PC-3 (cell line): ENCODE measurements around the gene IFT172. TPM values are rescaled to one million over a fixed set of nuclear protein-coding genes. Genes with fewer than 3 reads are reported as not detected.

Experiments
- ATAC-seq: fragments of 200-7000 bp; cut with Tn5 transposase; 2 replicates; pipeline ENCODE4 v1.9.1; 2020; ENCODE audit warnings: mild to moderate bottlenecking, moderate library complexity
- BruUV-seq: library from RNA; stranded (reverse); fragments of 400-500 nt; replicated peaks from 2 replicates; lab custom pipeline; 2021; lab: Mats Ljungman, UMichigan
- CTCF ChIA-PET: fragments of 300-600 bp; sonication (Branson Sonifier 250); formaldehyde crosslinking; loops from one replicate; lab custom pipeline; 2022; ENCODE audit warnings: antibody characterized with exemption; lab: Charles Lee
- POLR2A ChIA-PET: fragments of 300-600 bp; sonication (Branson Sonifier 250); formaldehyde crosslinking; loops from one replicate; lab custom pipeline; 2022; ENCODE audit warnings: antibody characterized with exemption; ENCODE audit not compliant: unreplicated experiment; lab: Charles Lee
- DNase-seq: peaks from one replicate; pipeline ENCODE4 v3.0.0-alpha.2; 2015
- H2AFZ ChIP-seq: fragments of 300-600 bp; sonication (generic); 2 replicates; pipeline ENCODE4 v1.6.0; 2016; ENCODE audit warnings: antibody characterized with exemption, low read length
- H3F3A ChIP-seq: fragments of 300-600 bp; sonication (generic); one replicate; pipeline ENCODE4 v1.6.0; 2017; ENCODE audit warnings: antibody characterized with exemption, low read length, control low read depth, mild to moderate bottlenecking; ENCODE audit not compliant: unreplicated experiment
- H3K27ac ChIP-seq: fragments of 300-600 bp; sonication (generic); 2 replicates; pipeline ENCODE4 v1.5.1; 2016; ENCODE audit warnings: mild to moderate bottlenecking, low read length
- H3K27me3 ChIP-seq: fragments of 300-600 bp; sonication (generic); 2 replicates; pipeline ENCODE4 v1.6.1; 2016; ENCODE audit warnings: low read length, mixed read lengths
- H3K36me3 ChIP-seq: fragments of 300-600 bp; sonication (generic); 2 replicates; pipeline ENCODE4 v1.6.1; 2016; ENCODE audit warnings: low read depth, mixed run types, low read length, mixed read lengths
- H3K4me1 ChIP-seq: fragments of 300-600 bp; sonication (generic); 2 replicates; pipeline ENCODE4 v1.5.1; 2016; ENCODE audit warnings: low read length; ENCODE audit not compliant: insufficient read depth
- H3K4me2 ChIP-seq: fragments of 300-600 bp; sonication (generic); 2 replicates; pipeline ENCODE4 v1.6.0; 2016; ENCODE audit warnings: low read length
- H3K4me3 ChIP-seq: fragments of 300-600 bp; sonication (generic); 2 replicates; pipeline ENCODE4 v1.5.1; 2016; ENCODE audit warnings: mild to moderate bottlenecking, low read length, mixed read lengths
- H3K79me2 ChIP-seq: fragments of 300-600 bp; sonication (generic); 2 replicates; pipeline ENCODE4 v1.6.1; 2017; ENCODE audit warnings: low read length, mixed read lengths
- H3K9ac ChIP-seq: fragments of 300-600 bp; sonication (generic); 2 replicates; pipeline ENCODE4 v1.6.0; 2016; ENCODE audit warnings: mild to moderate bottlenecking, low read length
- H3K9me2 ChIP-seq: fragments of 300-600 bp; sonication (generic); replicated peaks from 2 replicates; pipeline ENCODE4 v1.6.1; 2016; ENCODE audit warnings: mixed run types, low read length, mixed read lengths
- H3K9me3 ChIP-seq: fragments of 300-600 bp; sonication (generic); 2 replicates; pipeline ENCODE4 v1.6.1; 2016; ENCODE audit warnings: low read length, mixed read lengths
- H4K20me1 ChIP-seq: fragments of 300-600 bp; sonication (generic); 2 replicates; pipeline ENCODE4 v1.6.1; 2016; ENCODE audit warnings: low read length, mixed read lengths
- EZH2 ChIP-seq: fragments of 300-600 bp; sonication (generic); IDR thresholded peaks from one replicate; pipeline ENCODE4 v1.6.1; 2017; ENCODE audit warnings: antibody characterized with exemption, mild to moderate bottlenecking, low read length; ENCODE audit not compliant: unreplicated experiment
- EZH2phosphoT487 ChIP-seq: fragments of 300-600 bp; sonication (generic); IDR thresholded peaks from 2 replicates; pipeline ENCODE4 v1.6.1; 2018; ENCODE audit warnings: mild to moderate bottlenecking, antibody characterized with exemption, low read length, borderline replicate concordance
- intact Hi-C: fragments of 100-400 bp; cut with micrococcal nuclease; formaldehyde crosslinking; loops from 2 replicates; pipeline ENCODE4 v1.9.0; 2023
- total RNA-seq: library from RNA; depleted of rRNA; stranded (reverse); fragments of >200 nt; gene quantifications from 2 replicates; pipeline ENCODE4 v1.2.3, GENCODE V29; 2014
- TF ChIP-seq, protein P1 (sequence below): fragments of 300-600 bp; sonication (generic); conservative IDR thresholded peaks from 2 replicates; pipeline ENCODE4 v1.5.1; 2017; ENCODE audit warnings: antibody characterized with exemption, low read depth, mild to moderate bottlenecking, low read length

IFT172 gene
- total RNA-seq, 1 experiment from 2014 or later = 22.9 TPM

DNA sequence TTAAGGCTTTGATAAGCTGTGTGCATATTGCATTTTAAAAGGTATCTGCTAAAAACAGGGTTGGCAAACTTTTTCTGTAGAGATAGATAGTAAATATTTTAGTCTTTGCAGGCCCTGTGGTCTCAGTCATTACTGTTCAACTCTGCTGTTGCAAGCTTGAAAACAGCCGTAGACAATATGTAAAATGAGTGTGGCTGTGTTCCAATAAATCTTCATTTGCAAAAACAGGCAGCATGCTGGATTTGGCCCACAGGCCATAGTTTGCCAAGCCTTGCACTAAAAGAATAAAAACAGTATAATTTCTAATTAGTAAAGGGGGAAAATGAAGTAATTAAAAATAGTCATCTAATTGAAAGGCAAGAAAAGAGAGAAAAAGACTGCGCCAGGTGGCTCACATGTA is 42.4 kb upstream of the IFT172 start:
- ATAC-seq (no peak), DNase-seq (no peak)
- no peaks in the 10 kb centered on the region for H3K79me2 ChIP-seq
- no peaks in the 10 kb centered on the region for H3K27me3 ChIP-seq
- H3K9ac ChIP-seq = no peak overlapping the region
- H3K4me2 ChIP-seq = no peak overlapping the region
- H3K9me2 ChIP-seq = no peaks in the 10 kb centered on the region
- no peaks in the 10 kb centered on the region for H3K9me3 ChIP-seq
- ChIA-PET POLR2A (no interaction called here), CTCF (interaction anchor here (0.6 kb wide), 1 partner anchor 36 kb away, joined by 3 read pairs; no protein-coding TSS in a partner anchor)
- no TSS peak for BruUV-seq
- H3K36me3 ChIP-seq = no peaks in the 10 kb centered on the region
- H3F3A ChIP-seq = no peaks in the 10 kb centered on the region
- no peaks in the 10 kb centered on the region for H4K20me1 ChIP-seq
- no peak overlapping the region for H2AFZ ChIP-seq
- no peak for TF ChIP-seq EZH2phosphoT487
- TF ChIP-seq, protein P1, sequence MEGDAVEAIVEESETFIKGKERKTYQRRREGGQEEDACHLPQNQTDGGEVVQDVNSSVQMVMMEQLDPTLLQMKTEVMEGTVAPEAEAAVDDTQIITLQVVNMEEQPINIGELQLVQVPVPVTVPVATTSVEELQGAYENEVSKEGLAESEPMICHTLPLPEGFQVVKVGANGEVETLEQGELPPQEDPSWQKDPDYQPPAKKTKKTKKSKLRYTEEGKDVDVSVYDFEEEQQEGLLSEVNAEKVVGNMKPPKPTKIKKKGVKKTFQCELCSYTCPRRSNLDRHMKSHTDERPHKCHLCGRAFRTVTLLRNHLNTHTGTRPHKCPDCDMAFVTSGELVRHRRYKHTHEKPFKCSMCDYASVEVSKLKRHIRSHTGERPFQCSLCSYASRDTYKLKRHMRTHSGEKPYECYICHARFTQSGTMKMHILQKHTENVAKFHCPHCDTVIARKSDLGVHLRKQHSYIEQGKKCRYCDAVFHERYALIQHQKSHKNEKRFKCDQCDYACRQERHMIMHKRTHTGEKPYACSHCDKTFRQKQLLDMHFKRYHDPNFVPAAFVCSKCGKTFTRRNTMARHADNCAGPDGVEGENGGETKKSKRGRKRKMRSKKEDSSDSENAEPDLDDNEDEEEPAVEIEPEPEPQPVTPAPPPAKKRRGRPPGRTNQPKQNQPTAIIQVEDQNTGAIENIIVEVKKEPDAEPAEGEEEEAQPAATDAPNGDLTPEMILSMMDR = no peak
- no peak for TF ChIP-seq EZH2
- intact Hi-C loops = no loop called here
- H3K4me3 ChIP-seq = no peak overlapping the region
- H3K27ac ChIP-seq = no peak overlapping the region
- peaks cover 8% of the 10 kb centered on the region for H3K4me1 ChIP-seq

DNA sequence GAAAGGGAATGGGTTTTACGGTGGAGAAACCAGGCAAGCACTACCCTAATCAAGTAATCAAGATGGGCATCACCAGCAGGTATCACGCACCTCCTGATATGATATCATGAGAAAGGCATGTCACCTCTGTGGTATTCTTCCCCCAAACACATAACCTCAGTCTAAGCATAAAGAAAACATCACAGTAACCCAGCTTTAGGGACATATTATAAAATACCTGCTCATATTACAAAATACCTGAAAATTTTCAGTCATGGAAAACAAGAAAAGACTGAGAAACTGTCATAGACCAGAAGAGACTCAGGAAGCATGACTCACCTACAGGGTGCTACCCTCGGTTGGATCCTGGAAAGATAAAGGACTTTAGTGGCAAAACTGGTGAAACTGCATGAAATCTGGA is 37.6 kb upstream of the IFT172 start:
- Histone ChIP-seq H4K20me1 (no peaks in the 10 kb centered on the region), H3K27ac (no peak overlapping the region), H3K79me2 (no peaks in the 10 kb centered on the region), H3K4me1 (peaks cover 10% of the 10 kb centered on the region), H3K36me3 (no peaks in the 10 kb centered on the region), H3K27me3 (no peaks in the 10 kb centered on the region), H3F3A (no peaks in the 10 kb centered on the region), H3K9me2 (no peaks in the 10 kb centered on the region), H2AFZ (no peak overlapping the region), H3K4me2 (peak overlapping the region; percentile 23; the same call in 1 of the 2 replicates), H3K4me3 (no peak overlapping the region), H3K9me3 (no peaks in the 10 kb centered on the region), H3K9ac (no peak overlapping the region)
- no TSS peak for BruUV-seq
- POLR2A ChIA-PET = no interaction called here
- DNase-seq = peak; percentile 75
- ATAC-seq = peak; percentile 79
- TF ChIP-seq EZH2phosphoT487 = no peak
- TF ChIP-seq EZH2 = no peak
- TF ChIP-seq, protein P1 = no peak
- CTCF ChIA-PET = no interaction called here
- intact Hi-C loops = no loop called here

DNA sequence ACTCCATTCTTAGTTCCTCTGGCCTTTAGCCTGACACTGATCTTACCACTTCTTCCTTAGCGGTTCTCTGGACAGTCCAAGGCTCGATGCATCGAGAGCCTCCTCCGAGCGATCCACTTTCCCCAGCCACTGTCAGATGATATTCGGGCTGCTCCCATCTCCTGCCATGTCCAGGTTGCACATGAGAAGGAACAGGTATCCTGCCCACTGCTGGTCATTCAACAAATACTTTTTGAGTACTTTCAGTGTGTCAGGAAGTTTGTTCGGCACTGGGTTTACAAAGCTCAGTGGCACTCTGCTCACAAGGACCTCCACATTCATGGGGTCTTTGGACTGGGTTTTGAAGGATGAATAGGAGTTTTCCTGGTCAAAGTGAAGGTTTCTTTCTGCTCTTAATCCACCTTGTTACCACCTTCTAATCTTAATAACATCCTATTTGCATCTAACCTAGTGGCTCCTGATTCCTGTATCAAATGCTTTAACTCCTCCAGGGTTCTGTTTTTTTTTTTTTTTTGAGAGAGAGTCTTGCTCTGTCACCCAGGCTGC is 32.9 kb upstream of the IFT172 start:
- Histone ChIP-seq H3K4me1 (peaks cover 7% of the 10 kb centered on the region), H3K36me3 (no peaks in the 10 kb centered on the region), H3K4me2 (no peak overlapping the region), H3F3A (no peaks in the 10 kb centered on the region), H3K9me2 (no peaks in the 10 kb centered on the region), H3K79me2 (no peaks in the 10 kb centered on the region), H3K4me3 (no peak overlapping the region), H3K27me3 (no peaks in the 10 kb centered on the region), H4K20me1 (no peaks in the 10 kb centered on the region), H3K27ac (no peak overlapping the region), H2AFZ (no peak overlapping the region), H3K9me3 (no peaks in the 10 kb centered on the region), H3K9ac (no peak overlapping the region)
- ChIA-PET CTCF (interaction anchor here (0.6 kb wide), 1 partner anchor 14 kb away, joined by 6 read pairs; no protein-coding TSS in a partner anchor), POLR2A (no interaction called here)
- TF ChIP-seq EZH2 = no peak
- TF ChIP-seq, protein P1 = peak; percentile 36; the same call in 1 of the 2 replicates
- ATAC-seq = no peak
- no TSS peak for BruUV-seq
- DNase-seq = peak; percentile 10
- intact Hi-C loops = no loop called here
